T47D (cell line): ENCODE measurements around the gene KCNK5.

Source experiments
- DNase-seq, 2 experiments: peaks; one replicate each; pipeline versions ENCODE4 v3.0.0 to v3.0.0-alpha.2; 2011 to 2012; ENCODE audit warnings: low read depth in 1 of 2, low spot score in 1 of 2
- JUND ChIP-seq: IDR thresholded peaks from 2 replicates; pipeline ENCODE4 v1.6.1; 2012; ENCODE audit warnings: low read depth
- in situ Hi-C: cut with HindIII; loops from 2 replicates; pipeline ENCODE4 v1.10.0; 2016; ENCODE audit warnings: low sequenced_read_pairs, low pct_unique_long_range_greater_than_20kb

Gene KCNK5

GRCh38 chr6:39260953-39261352 lies 31.7 kb upstream of the KCNK5 start:
- DNase-seq = no peak
- no peak for TF ChIP-seq JUND
- in situ Hi-C loops = no loop called here

- in situ Hi-C loops = no loop called here
- no peak for TF ChIP-seq JUND
- DNase-seq = no peak
These were observed 31.2 kb upstream of the KCNK5 start for GRCh38 chr6:39260456-39260855.

- no peak for DNase-seq
- in situ Hi-C loops = no loop called here
These were observed 27.1 kb upstream of the KCNK5 start for GRCh38 chr6:39256294-39256940.

DNA sequence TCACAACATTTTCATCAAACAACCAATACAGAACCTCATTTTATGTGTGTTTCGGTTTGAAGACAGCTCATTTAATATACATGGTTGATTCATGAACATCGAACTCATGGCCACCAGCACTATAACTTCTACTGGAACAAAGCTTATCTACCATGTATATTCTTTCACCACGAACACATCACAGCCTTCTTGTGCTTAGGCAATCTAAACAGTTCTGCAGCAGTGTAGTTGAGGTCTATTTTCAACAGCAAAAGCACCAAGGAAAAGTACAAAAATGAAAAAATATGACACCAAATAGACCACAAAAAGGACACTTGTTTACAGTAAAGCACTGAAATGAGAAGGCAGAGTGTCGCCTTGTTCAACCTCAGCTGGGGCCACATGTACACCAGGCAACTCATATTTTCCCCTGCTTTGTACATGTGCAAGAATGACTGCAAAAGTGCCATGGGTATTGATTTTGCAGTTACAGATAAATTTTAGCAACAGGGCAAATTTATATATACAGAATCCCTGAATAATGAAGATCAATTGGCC lies 25.8 kb upstream of the KCNK5 start:
- TF ChIP-seq JUND = no peak
- in situ Hi-C loops = no loop called here
- DNase-seq = no peak

More at GRCh38 chr6:39256294-39256940, 27.1 kb upstream of the KCNK5 start:
- TF ChIP-seq JUND = no peak

- in situ Hi-C loops = no loop called here
- no peak for TF ChIP-seq JUND
- peak in 1 of 2 experiments; percentile 78 for DNase-seq
These were observed 22.1 kb upstream of the KCNK5 start for GRCh38 chr6:39251406-39251805.

DNA sequence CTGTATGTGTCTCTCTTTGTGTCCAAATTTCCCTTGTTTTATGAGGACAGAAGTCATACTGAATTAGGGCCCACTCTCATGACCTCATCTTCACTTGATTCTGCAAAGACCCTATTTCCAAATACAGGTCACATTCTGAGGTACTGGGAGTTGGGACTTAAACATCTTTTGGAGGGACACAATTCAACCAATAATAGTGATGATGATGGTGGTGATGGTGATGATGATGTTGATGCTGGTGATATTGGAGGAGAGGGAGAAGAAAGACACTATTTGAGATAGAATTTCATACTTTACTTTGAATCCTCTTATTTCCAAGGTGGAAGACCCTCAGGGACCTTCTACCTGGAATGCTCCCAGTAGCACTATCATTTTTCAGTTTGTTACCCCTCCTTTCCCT lies 21.2 kb upstream of the KCNK5 start:
- no peak for TF ChIP-seq JUND
- DNase-seq = no peak
- in situ Hi-C loops = no loop called here

GRCh38 chr6:39249278-39249677 lies 20.0 kb upstream of the KCNK5 start:
- in situ Hi-C loops = no loop called here
- no peak for TF ChIP-seq JUND
- DNase-seq = no peak

- in situ Hi-C loops = no loop called here
- TF ChIP-seq JUND = no peak
- no peak for DNase-seq
These were observed 18.5 kb upstream of the KCNK5 start for GRCh38 chr6:39247667-39248194.

GRCh38 chr6:39243809-39244208 lies 14.5 kb upstream of the KCNK5 start:
- no peak for DNase-seq
- no peak for TF ChIP-seq JUND
- in situ Hi-C loops = no loop called here

- no peak for DNase-seq
- no peak for TF ChIP-seq JUND
- in situ Hi-C loops = no loop called here
These were observed 11.0 kb upstream of the KCNK5 start for GRCh38 chr6:39240155-39240757.

DNA sequence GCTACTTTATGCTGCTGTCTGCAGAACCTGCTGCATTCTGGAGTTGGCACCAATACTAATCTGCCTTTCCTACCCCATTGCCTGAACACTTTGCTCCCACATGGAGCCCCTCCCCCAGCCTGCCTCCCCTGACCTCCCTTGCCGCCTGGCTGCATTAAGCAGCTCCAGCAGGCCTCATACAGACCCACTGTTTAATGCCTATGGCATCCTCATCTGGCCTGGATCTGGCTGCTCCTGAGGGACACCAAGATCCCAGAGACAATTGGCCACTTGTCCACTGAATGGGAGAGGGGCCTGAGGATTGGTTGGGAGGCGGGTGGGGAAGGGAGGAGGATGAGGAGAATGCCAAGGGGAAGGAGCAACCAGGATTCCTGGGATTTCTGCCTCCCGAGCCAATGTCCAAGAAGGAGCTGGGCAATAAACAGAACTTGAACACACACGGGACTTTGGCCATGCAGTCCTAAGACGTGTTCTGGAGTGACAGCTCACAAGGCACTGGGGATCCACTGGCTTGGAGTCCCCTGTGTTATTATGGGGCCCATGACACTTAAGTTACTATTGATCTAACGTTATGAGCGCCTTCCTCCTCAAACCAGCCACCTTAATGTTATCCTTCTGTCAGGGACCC lies 10.4 kb upstream of the KCNK5 start:
- DNase-seq = no peak
- TF ChIP-seq JUND = no peak

DNA sequence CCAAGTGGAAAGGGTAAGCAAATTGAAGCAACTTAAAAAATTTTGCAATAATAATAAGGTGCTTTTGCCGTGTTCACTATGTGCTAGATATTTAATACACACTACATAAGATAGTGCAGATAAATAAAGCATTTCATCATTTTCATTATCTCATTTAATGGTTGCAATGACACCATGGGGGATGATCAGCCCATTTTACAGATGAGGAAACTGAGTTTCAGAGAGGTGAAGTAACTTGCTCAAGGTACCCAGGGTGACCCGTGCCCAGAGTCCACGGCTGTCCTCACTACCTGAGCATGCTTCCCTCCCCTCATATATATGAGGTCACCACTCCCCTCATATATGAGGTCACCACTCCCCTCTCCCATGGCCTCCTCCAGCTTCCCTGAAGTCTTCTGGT lies 7.5 kb upstream of the KCNK5 start:
- in situ Hi-C loops = no loop called here
- no peak for DNase-seq
- no peak for TF ChIP-seq JUND

More for the DNA sequence above, 10.4 kb upstream of the KCNK5 start:
- in situ Hi-C loops = no loop called here

GRCh38 chr6:39233333-39233732 lies 4.1 kb upstream of the KCNK5 start:
- no peak for DNase-seq
- TF ChIP-seq JUND = no peak
- in situ Hi-C loops = no loop called here
